ENCODE results near the gene FOXF2.

FOXF2 gene

GRCh38 chr6:1392813-1393640 lies 3.7 kb downstream of the FOXF2 start:
- DNase-seq, result no peak

- no peak for DNase-seq
These were observed 4.4 kb downstream of the FOXF2 start for GRCh38 chr6:1393641-1394283.

GRCh38 chr6:1394514-1395463 lies 5.4 kb downstream of the FOXF2 start:
- DNase-seq, result no peak

GRCh38 chr6:1395506-1395905 lies 6.1 kb downstream of the FOXF2 start:
- no peak for DNase-seq

GRCh38 chr6:1395941-1396908 lies 6.8 kb downstream of the FOXF2 start:
- DNase-seq, result no peak

- peak; percentile 53 for DNase-seq
These were observed 7.8 kb downstream of the FOXF2 start for GRCh38 chr6:1396952-1397868.

GRCh38 chr6:1399085-1399780 lies 9.9 kb downstream of the FOXF2 start:
- DNase-seq, result no peak

- no peak for DNase-seq
These were observed 10.9 kb downstream of the FOXF2 start for GRCh38 chr6:1400126-1400850.

- DNase-seq, result no peak
These were observed 13.0 kb downstream of the FOXF2 start for GRCh38 chr6:1402369-1402768.

GRCh38 chr6:1402868-1403267 lies 13.5 kb downstream of the FOXF2 start:
- no peak for DNase-seq

- DNase-seq, result no peak
These were observed 14.7 kb downstream of the FOXF2 start for GRCh38 chr6:1403851-1404712.

- DNase-seq, result no peak
These were observed 15.3 kb downstream of the FOXF2 start for GRCh38 chr6:1404713-1405098.

- no peak for DNase-seq
These were observed 15.8 kb downstream of the FOXF2 start for GRCh38 chr6:1405221-1405620.

- DNase-seq, result no peak
These were observed 17.1 kb downstream of the FOXF2 start for GRCh38 chr6:1406306-1407072.

GRCh38 chr6:1407499-1407990 lies 18.2 kb downstream of the FOXF2 start:
- DNase-seq, result no peak

- DNase-seq, result no peak
These were observed 20.5 kb downstream of the FOXF2 start for GRCh38 chr6:1409774-1410465.

- no peak for DNase-seq
These were observed 23.5 kb downstream of the FOXF2 start for GRCh38 chr6:1412901-1413300.

Data from NCI-H774 (cell line).